Mucosa of gallbladder (tissue), 1 donor: ENCODE results near the gene ADAM10. TPM values are rescaled to one million over a fixed set of nuclear protein-coding genes. Genes with fewer than 3 reads are reported as not detected.

ENCODE experiments used
- DNase-seq: peaks from one replicate; pipeline ENCODE4 v3.0.0-alpha.2; 2020; ENCODE audit warnings: low spot score
- total RNA-seq: library from RNA; stranded (reverse); gene quantifications from one replicate; pipeline ENCODE4 v1.2.1, GENCODE V29; 2021
- donor health status: DM: no; HTN: no; CAD: no.

The ADAM10 gene
- total RNA-seq, 1 donor from 2014 or later: 134 TPM

GRCh38 chr15:58552505-58553364 lies 196.8 kb downstream of the ADAM10 start:
- DNase-seq: no peak

- no peak for DNase-seq
Observed at GRCh38 chr15:58551764-58552504, 197.6 kb downstream of the ADAM10 start.

GRCh38 chr15:58551084-58551763 lies 198.3 kb downstream of the ADAM10 start:
- DNase-seq: no peak

- no peak for DNase-seq
Observed at GRCh38 chr15:58549785-58550074, 199.8 kb downstream of the ADAM10 start.

GRCh38 chr15:58549013-58549784 lies 200.3 kb downstream of the ADAM10 start:
- peak; percentile 33 for DNase-seq

GRCh38 chr15:58548308-58549012 lies 201.0 kb downstream of the ADAM10 start:
- no peak for DNase-seq

GRCh38 chr15:58547628-58548307 lies 201.7 kb downstream of the ADAM10 start:
- DNase-seq: no peak

- peak; percentile 69 for DNase-seq
Observed at GRCh38 chr15:58546635-58547627, 202.6 kb downstream of the ADAM10 start.

- no peak for DNase-seq
Observed at GRCh38 chr15:58546066-58546591, 203.4 kb downstream of the ADAM10 start.

- DNase-seq: no peak
Observed at GRCh38 chr15:58545307-58546065, 204.0 kb downstream of the ADAM10 start.

- DNase-seq: no peak
Observed at GRCh38 chr15:58544756-58545155, 204.8 kb downstream of the ADAM10 start.

GRCh38 chr15:58543664-58544335 lies 205.7 kb downstream of the ADAM10 start:
- no peak for DNase-seq

GRCh38 chr15:58541410-58542087 lies 208.0 kb downstream of the ADAM10 start:
- DNase-seq: no peak

GRCh38 chr15:58539548-58539947 lies 210.0 kb downstream of the ADAM10 start:
- DNase-seq: no peak

GRCh38 chr15:58538901-58539300 lies 210.6 kb downstream of the ADAM10 start:
- no peak for DNase-seq
